HCT116 (cell line): Measurements from ENCODE around the gene TINCR. TPM values are rescaled to one million over a fixed set of nuclear protein-coding genes. Genes with fewer than 3 reads are reported as not detected.
"Not testable (repeated sequence)": the region's sequence is repeated elsewhere in the genome, so short reads cannot be mapped to it uniquely, and the experiment has no call there.

ENCODE experiments used
- ATAC-seq: fragments of 200-7000 bp; cut with Tn5 transposase; 2 replicates; pipeline ENCODE4 v1.9.1; 2020; ENCODE audit warnings: mild to moderate bottlenecking, moderate library complexity
- BruUV-seq: library from RNA; stranded (reverse); fragments of 400-500 nt; replicated peaks from 2 replicates; lab custom pipeline; 2021; lab: Mats Ljungman, UMichigan
- CTCF ChIA-PET: fragments of 300-600 bp; sonication (Branson Sonifier 250); formaldehyde crosslinking; loops from one replicate; lab custom pipeline; 2021; ENCODE audit warnings: antibody characterized with exemption; lab: Charles Lee
- POLR2A ChIA-PET: fragments of 300-600, 350-600 bp; sonication (Branson Sonifier 250); formaldehyde crosslinking; loops from one replicate; lab custom pipeline; 2021; ENCODE audit warnings: antibody characterized with exemption; lab: Charles Lee
- RAD21 ChIA-PET, 2 experiments: fragments of 300-600 bp; sonication (Branson Sonifier 250); formaldehyde crosslinking; loops; one replicate each; lab custom pipeline; 2023; ENCODE audit warnings: low total read pairs in 2 of 2; ENCODE audit not compliant: uncharacterized antibody in 2 of 2, unreplicated experiment in 2 of 2, low non-redundant PET in 1 of 2; lab: Charles Lee
- DNase-seq: peaks from one replicate; pipeline ENCODE4 v3.0.0-alpha.2; 2010; ENCODE audit warnings: low read depth, low spot score
- H2AFZ ChIP-seq: fragments of 200-600 bp; shearing (Covaris generic), sonication (generic); 2 replicates; pipeline ENCODE4 v1.6.1; 2017; ENCODE audit warnings: low read depth, mixed run types, mixed read lengths, antibody characterized with exemption, low read length; ENCODE audit not compliant: poor library complexity, severe bottlenecking
- H3K27ac ChIP-seq: 2 replicates; pipeline ENCODE4 v1.5.1; 2012; ENCODE audit warnings: low read depth, low read length
- H3K27me3 ChIP-seq: fragments of 200-600 bp; sonication (generic); 2 replicates; pipeline ENCODE4 v1.6.1; 2016; ENCODE audit warnings: mixed run types, low read length, mixed read lengths; ENCODE audit not compliant: insufficient read depth
- H3K36me3 ChIP-seq, 2 experiments: fragments of 200-500 bp in 1 of 2; fragments of 200-600 bp in 1 of 2; sonication (Bioruptor generic) in 1 of 2; sonication (generic) in 1 of 2; 2 replicates each; pipeline versions ENCODE4 v1.5.1 to v1.6.1; 2014 to 2016; ENCODE audit warnings: low read length in 2 of 2, inconsistent platforms in 1 of 2, mixed read lengths in 1 of 2, mixed run types in 1 of 2; ENCODE audit not compliant: insufficient read depth in 2 of 2, control insufficient read depth in 1 of 2
- H3K4me1 ChIP-seq, 2 experiments: fragments of 200-600 bp in 1 of 2; sonication (generic) in 1 of 2; 2 replicates each; pipeline versions ENCODE4 v1.5.1 to v1.6.1; 2012 to 2017; ENCODE audit warnings: low read length in 2 of 2, inconsistent platforms in 1 of 2, mild to moderate bottlenecking in 1 of 2, mixed read lengths in 1 of 2, mixed run types in 1 of 2, moderate library complexity in 1 of 2; ENCODE audit not compliant: insufficient read depth in 2 of 2, control insufficient read depth in 1 of 2
- H3K4me2 ChIP-seq: fragments of 200-600 bp; sonication (generic); 2 replicates; pipeline ENCODE4 v1.6.1; 2017; ENCODE audit warnings: mixed run types, low read length, mixed read lengths
- H3K4me3 ChIP-seq, 2 experiments: fragments of 200-600 bp in 1 of 2; sonication (generic) in 1 of 2; replicated peaks in 1 of 2; 2 replicates each; pipeline ENCODE4 v1.5.1; 2011 to 2016; ENCODE audit warnings: low read length in 2 of 2, control low read depth in 1 of 2, low read depth in 1 of 2, mild to moderate bottlenecking in 1 of 2, mixed read lengths in 1 of 2, mixed run types in 1 of 2
- H3K79me2 ChIP-seq: fragments of 200-600 bp; sonication (generic); 2 replicates; pipeline ENCODE4 v1.6.1; 2017; ENCODE audit warnings: mild to moderate bottlenecking, mixed run types, low read length, moderate library complexity, mixed read lengths; ENCODE audit not compliant: insufficient read depth
- H3K9ac ChIP-seq: fragments of 200-600 bp; sonication (generic); 2 replicates; pipeline ENCODE4 v1.6.1; 2016; ENCODE audit warnings: low read length, mixed read lengths
- H3K9me2 ChIP-seq: fragments of 200-600 bp; sonication (generic), shearing (Covaris generic); 2 replicates; pipeline ENCODE4 v1.6.1; 2017; ENCODE audit warnings: mixed run types, mild to moderate bottlenecking, moderate library complexity; ENCODE audit not compliant: insufficient read depth
- H3K9me3 ChIP-seq, 2 experiments: fragments of 200-500 bp in 1 of 2; fragments of 200-600 bp in 1 of 2; sonication (Bioruptor generic) in 1 of 2; sonication (generic) in 1 of 2; 2 replicates each; pipeline ENCODE4 v1.6.1; 2014 to 2017; ENCODE audit warnings: low read length in 2 of 2, mixed read lengths in 2 of 2, inconsistent platforms in 1 of 2, low read depth in 1 of 2, mild to moderate bottlenecking in 1 of 2, mixed run types in 1 of 2, moderate library complexity in 1 of 2; ENCODE audit not compliant: control insufficient read depth in 1 of 2, insufficient read depth in 1 of 2
- H4K20me1 ChIP-seq: fragments of 200-600 bp; sonication (generic), shearing (Covaris generic); 2 replicates; pipeline ENCODE4 v1.6.1; 2017; ENCODE audit warnings: mixed run types, mild to moderate bottlenecking, moderate library complexity; ENCODE audit not compliant: insufficient read depth
- CBX3 ChIP-seq: IDR thresholded peaks from 2 replicates; pipeline ENCODE4 v1.6.1; 2012; ENCODE audit warnings: low read depth
- EGR1 ChIP-seq: IDR thresholded peaks from 2 replicates; pipeline ENCODE4 v1.6.1; 2012; ENCODE audit warnings: low read depth
- EZH2phosphoT487 ChIP-seq: fragments of 200-600 bp; IDR thresholded peaks from 2 replicates; pipeline ENCODE4 v1.6.1; 2018; ENCODE audit warnings: antibody characterized with exemption, borderline replicate concordance
- FOSL1 ChIP-seq: IDR thresholded peaks from 2 replicates; pipeline ENCODE4 v1.6.1; 2012; ENCODE audit warnings: low read depth
- JUND ChIP-seq: IDR thresholded peaks from 2 replicates; pipeline ENCODE4 v1.6.1; 2012
- POLR2AphosphoS5 ChIP-seq: IDR thresholded peaks from 2 replicates; pipeline ENCODE4 v1.6.1; 2011; ENCODE audit warnings: mild to moderate bottlenecking, low read depth, low read length, moderate library complexity
- SP1 ChIP-seq: IDR thresholded peaks from 2 replicates; pipeline ENCODE4 v1.6.1; 2012; ENCODE audit warnings: low read depth
- intact Hi-C: fragments of 100-400 bp; cut with micrococcal nuclease; formaldehyde crosslinking; loops from 2 replicates; pipeline ENCODE4 v1.10.0; 2022
- total RNA-seq: library from RNA; stranded (reverse); gene quantifications from one replicate; pipeline ENCODE4 v1.2.1, GENCODE V29; 2021; ENCODE audit not compliant: unreplicated experiment
- TF ChIP-seq, protein P1 (sequence below): IDR thresholded peaks from 2 replicates; pipeline ENCODE4 v1.6.1; 2012
- TF ChIP-seq, protein P2 (sequence below), 3 experiments: fragments of 200-600 bp in 1 of 3; sonication (generic) in 1 of 3; IDR thresholded peaks in 2 of 3; conservative IDR thresholded peaks in 1 of 3; 2 replicates each; pipeline ENCODE4 v1.5.1; 2012 to 2017; ENCODE audit warnings: low read depth in 2 of 3, low read length in 2 of 3, antibody characterized with exemption in 1 of 3, borderline replicate concordance in 1 of 3, control low read depth in 1 of 3, mild to moderate bottlenecking in 1 of 3, mixed read lengths in 1 of 3, mixed run types in 1 of 3, moderate library complexity in 1 of 3; ENCODE audit not compliant: insufficient read depth in 1 of 3
- TF ChIP-seq, protein P3 (sequence below): IDR thresholded peaks from 2 replicates; pipeline ENCODE4 v1.6.1; 2012; ENCODE audit warnings: low read depth

The TINCR gene
- total RNA-seq, 1 experiment from 2014 or later: 6.1 TPM

DNA sequence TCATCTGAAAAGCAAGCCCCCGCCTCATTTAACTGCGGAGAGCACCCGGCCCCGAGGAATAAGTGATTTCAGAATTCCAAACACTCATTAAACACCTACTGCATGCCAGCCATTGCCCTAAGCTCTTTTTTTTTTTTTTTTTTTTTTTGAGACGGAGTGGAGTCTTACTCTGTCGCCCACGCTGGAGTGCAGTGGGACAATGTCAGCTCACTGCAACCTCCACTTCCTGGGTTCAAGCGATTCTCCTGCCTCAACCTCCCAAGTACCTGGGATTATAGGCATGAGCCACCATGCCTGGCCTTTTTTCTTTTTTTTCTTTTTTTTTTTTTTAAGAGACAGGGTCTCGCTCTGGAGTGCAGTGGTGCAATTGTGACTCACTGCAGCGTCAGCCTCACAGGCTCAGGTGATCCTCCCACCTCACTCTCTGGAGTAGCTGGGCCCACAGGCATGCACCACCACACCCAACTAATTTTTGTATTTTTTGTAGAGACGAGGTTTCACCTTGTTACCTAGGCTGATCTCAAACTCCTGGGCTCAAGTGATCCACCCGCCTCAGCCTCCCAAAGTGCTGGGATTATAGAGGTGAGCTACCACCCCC is 30.7 kb downstream of the TINCR start:
- Histone ChIP-seq H3K4me2 (peak overlapping the region; percentile 99), H3K27ac (peak overlapping the region; percentile 80), H3K9me3 (peaks cover 0 to 27% of the 10 kb centered on the region in 2 experiments; a peak in 2 of 4 replicates), H3K4me3 (peak overlapping the region; percentile 48 to 66), H3K4me1 (peaks cover 19 to 26% of the 10 kb centered on the region in 2 experiments), H3K9ac (peak overlapping the region; percentile 71), H2AFZ (peak overlapping the region; percentile 84)
- not testable (repeated sequence) for BruUV-seq, H3K36me3 ChIP-seq, H3K79me2 ChIP-seq, H4K20me1 ChIP-seq, H3K9me2 ChIP-seq, H3K27me3 ChIP-seq
- intact Hi-C loops: loop anchor here (10.0 kb wide), 1 partner anchor 162 kb away; no protein-coding TSS in a partner anchor
- CTCF ChIA-PET: interaction anchor here (0.6 to 1.3 kb wide), 4 partner anchors 11 to 611 kb away, joined by 3 to 5 read pairs (median 3); no protein-coding TSS in a partner anchor
- POLR2A ChIA-PET: interaction anchor here (0.9 to 1.3 kb wide), 4 partner anchors 10 to 291 kb away, joined by 3 read pairs; no protein-coding TSS in a partner anchor
- peak; percentile 81 for ATAC-seq
- peak; percentile 82 for DNase-seq
- TF ChIP-seq CBX3: peak; percentile 48; the same call in 1 of the 2 replicates
- TF ChIP-seq SP1: peak; percentile 61
- TF ChIP-seq EGR1: peak; percentile 66
- TF ChIP-seq JUND: peak; percentile 56; the same call in 1 of the 2 replicates
- TF ChIP-seq, protein P1, sequence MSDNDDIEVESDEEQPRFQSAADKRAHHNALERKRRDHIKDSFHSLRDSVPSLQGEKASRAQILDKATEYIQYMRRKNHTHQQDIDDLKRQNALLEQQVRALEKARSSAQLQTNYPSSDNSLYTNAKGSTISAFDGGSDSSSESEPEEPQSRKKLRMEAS: peak; percentile 80
- peak; percentile 92 for TF ChIP-seq FOSL1
- RAD21 ChIA-PET: interaction anchor here in 1 of 2 experiments (0.6 kb wide), 1 partner anchor 13 kb away, joined by 8 read pairs; no protein-coding TSS in a partner anchor

DNA sequence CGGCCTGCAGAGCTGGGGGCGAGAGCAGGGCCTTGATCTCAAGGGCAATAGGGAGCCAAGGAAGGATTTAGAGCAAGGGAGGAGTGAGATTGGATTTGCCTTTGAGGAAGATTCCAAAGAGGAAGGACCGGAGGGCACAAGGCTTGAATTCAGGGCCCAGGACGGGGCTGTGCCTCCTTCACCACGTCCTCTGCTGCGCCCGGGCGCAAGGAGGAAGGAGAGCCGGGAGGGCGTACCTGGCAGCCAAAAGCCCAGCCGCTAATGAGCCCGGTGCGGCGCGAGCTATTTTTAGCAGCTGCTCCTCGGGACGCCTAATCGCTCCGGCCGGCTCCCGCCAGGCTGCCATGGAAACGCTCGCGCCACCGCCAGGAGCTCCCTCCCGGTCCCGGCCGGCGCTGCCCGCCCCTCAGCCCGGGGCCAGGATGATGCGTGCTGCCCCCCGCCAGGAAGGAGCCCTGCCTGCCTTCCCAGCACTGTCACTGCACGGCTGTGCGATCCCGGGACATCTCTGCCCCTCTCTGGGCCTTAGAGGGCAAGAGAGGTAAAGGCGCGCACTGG is 31.3 kb downstream of the TINCR start:
- CTCF ChIA-PET: interaction anchor here (0.6 to 1.3 kb wide), 4 partner anchors 11 to 610 kb away, joined by 3 to 5 read pairs (median 3); no protein-coding TSS in a partner anchor
- no peak for TF ChIP-seq FOSL1
- TF ChIP-seq, protein P2, sequence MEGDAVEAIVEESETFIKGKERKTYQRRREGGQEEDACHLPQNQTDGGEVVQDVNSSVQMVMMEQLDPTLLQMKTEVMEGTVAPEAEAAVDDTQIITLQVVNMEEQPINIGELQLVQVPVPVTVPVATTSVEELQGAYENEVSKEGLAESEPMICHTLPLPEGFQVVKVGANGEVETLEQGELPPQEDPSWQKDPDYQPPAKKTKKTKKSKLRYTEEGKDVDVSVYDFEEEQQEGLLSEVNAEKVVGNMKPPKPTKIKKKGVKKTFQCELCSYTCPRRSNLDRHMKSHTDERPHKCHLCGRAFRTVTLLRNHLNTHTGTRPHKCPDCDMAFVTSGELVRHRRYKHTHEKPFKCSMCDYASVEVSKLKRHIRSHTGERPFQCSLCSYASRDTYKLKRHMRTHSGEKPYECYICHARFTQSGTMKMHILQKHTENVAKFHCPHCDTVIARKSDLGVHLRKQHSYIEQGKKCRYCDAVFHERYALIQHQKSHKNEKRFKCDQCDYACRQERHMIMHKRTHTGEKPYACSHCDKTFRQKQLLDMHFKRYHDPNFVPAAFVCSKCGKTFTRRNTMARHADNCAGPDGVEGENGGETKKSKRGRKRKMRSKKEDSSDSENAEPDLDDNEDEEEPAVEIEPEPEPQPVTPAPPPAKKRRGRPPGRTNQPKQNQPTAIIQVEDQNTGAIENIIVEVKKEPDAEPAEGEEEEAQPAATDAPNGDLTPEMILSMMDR (IDR thresholded peaks at IDR 0.05 in 2 of 3, conservative IDR thresholded peaks at IDR 0.05 in 1 of 3; ENCODE audit: borderline replicate concordance in 1 of 3, insufficient read depth in 1 of 3, low read depth in 2 of 3, low read length in 2 of 3): no peak
- TF ChIP-seq EZH2phosphoT487: no peak
- TF ChIP-seq, protein P3, sequence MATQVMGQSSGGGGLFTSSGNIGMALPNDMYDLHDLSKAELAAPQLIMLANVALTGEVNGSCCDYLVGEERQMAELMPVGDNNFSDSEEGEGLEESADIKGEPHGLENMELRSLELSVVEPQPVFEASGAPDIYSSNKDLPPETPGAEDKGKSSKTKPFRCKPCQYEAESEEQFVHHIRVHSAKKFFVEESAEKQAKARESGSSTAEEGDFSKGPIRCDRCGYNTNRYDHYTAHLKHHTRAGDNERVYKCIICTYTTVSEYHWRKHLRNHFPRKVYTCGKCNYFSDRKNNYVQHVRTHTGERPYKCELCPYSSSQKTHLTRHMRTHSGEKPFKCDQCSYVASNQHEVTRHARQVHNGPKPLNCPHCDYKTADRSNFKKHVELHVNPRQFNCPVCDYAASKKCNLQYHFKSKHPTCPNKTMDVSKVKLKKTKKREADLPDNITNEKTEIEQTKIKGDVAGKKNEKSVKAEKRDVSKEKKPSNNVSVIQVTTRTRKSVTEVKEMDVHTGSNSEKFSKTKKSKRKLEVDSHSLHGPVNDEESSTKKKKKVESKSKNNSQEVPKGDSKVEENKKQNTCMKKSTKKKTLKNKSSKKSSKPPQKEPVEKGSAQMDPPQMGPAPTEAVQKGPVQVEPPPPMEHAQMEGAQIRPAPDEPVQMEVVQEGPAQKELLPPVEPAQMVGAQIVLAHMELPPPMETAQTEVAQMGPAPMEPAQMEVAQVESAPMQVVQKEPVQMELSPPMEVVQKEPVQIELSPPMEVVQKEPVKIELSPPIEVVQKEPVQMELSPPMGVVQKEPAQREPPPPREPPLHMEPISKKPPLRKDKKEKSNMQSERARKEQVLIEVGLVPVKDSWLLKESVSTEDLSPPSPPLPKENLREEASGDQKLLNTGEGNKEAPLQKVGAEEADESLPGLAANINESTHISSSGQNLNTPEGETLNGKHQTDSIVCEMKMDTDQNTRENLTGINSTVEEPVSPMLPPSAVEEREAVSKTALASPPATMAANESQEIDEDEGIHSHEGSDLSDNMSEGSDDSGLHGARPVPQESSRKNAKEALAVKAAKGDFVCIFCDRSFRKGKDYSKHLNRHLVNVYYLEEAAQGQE: no peak
- TF ChIP-seq, protein P1: 0 out of 2 replicates have a peak, but pooled peaks have one; percentile 23
- 0 out of 2 replicates have a peak, but pooled peaks have one; percentile 12 for TF ChIP-seq POLR2AphosphoS5

More for the DNA sequence above, 31.3 kb downstream of the TINCR start:
- Histone ChIP-seq H3K4me1 (peaks cover 19 to 26% of the 10 kb centered on the region in 2 experiments), H3K27me3 (no peaks in the 10 kb centered on the region), H3K79me2 (no peaks in the 10 kb centered on the region), H3K4me2 (peak overlapping the region; percentile 99), H3K4me3 (peak overlapping the region; percentile 48 to 66), H3K9ac (peak overlapping the region; percentile 71), H3K9me2 (no peaks in the 10 kb centered on the region), H3K27ac (peak overlapping the region; percentile 80), H3K9me3 (peaks cover 0 to 27% of the 10 kb centered on the region in 2 experiments; a peak in 2 of 4 replicates), H3K36me3 (no peaks in the 10 kb centered on the region), H4K20me1 (no peaks in the 10 kb centered on the region), H2AFZ (peak overlapping the region; percentile 84)
- ChIA-PET RAD21 (interaction anchor here (0.6 to 0.9 kb wide), 2 partner anchors 12 to 13 kb away, joined by 3 to 8 read pairs; no protein-coding TSS in a partner anchor), POLR2A (interaction anchor here (0.6 to 1.3 kb wide), 5 partner anchors 9 to 291 kb away, joined by 3 read pairs; no protein-coding TSS in a partner anchor)
- ATAC-seq: peak; percentile 72
- intact Hi-C loops: loop anchor here (10.0 kb wide), 1 partner anchor 162 kb away; no protein-coding TSS in a partner anchor
- BruUV-seq: no TSS peak
- peak; percentile 51 for DNase-seq
